ENCODE results near the gene KRT76.
"Not testable (repeated sequence)": the region's sequence is repeated elsewhere in the genome, so short reads cannot be mapped to it uniquely, and the experiment has no call there.

KRT76 gene

DNA sequence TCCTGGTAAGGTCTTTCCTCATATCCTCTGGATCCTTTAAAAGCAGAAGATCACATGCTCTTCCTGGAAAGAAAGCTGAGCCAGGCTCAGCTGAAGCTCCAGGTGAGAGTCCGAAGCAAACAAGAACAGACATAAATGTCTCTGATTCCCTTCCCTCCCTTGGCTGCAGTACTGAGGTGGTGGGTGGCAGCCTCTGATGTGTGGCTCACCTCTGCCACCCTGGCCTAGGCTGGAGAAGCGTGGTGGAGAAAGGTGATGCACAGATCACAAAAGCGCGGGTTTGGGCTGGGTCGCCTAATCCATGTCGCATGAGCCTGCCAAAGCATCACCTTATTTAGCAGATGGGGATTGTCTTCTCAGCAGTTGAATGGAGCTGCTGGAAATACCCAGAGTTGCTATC lies 2.8 kb upstream of the KRT76 start:
- no peak for FAIRE-seq

- no peak for FAIRE-seq
Observed at GRCh38 chr12:52778833-52779232, 1.7 kb upstream of the KRT76 start.

DNA sequence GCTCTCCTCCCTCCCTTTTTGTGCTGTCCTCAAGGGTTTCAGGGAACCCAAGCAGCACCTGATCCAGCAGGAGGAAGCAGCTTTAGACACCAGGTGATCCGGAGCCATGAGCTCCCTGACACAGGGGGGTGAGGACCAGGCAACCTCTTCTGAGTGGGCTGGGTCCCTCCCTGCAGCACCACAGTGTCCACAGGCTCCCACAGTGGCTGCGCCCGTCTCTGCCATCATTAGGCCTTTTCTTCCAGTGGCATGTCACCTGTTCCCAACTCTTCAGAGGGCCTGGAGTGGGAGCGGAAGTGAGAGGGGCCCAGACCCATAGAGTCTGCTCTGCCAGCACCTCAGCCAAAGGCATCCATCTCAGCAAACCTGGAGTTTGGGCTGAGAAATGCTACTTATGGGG lies 421 bp upstream of the KRT76 start:
- no peak for FAIRE-seq

DNA sequence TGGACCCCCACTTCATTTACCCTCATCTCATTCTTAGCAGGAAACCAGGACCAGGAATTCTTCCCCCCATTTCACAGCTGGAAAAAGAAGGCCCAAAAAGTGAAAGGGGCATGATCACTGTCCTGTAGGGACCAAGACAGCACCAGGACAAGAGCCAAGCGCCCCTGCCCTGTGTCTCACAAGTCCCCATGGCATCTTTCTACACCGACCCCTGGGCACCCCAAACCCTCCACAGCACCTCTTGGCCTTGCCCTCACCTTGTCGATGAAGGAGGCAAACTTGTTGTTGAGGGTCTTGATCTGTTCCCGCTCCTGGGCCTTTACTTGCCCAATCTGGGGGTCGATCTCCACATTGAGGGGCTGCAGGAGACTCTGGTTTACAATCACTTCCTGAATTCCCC lies 710 bp downstream of the KRT76 start:
- no peak for FAIRE-seq

GRCh38 chr12:52774629-52775250 lies 2.4 kb downstream of the KRT76 start:
- FAIRE-seq = no peak

- FAIRE-seq = no peak
Observed at GRCh38 chr12:52772772-52773171, 4.4 kb downstream of the KRT76 start.

DNA sequence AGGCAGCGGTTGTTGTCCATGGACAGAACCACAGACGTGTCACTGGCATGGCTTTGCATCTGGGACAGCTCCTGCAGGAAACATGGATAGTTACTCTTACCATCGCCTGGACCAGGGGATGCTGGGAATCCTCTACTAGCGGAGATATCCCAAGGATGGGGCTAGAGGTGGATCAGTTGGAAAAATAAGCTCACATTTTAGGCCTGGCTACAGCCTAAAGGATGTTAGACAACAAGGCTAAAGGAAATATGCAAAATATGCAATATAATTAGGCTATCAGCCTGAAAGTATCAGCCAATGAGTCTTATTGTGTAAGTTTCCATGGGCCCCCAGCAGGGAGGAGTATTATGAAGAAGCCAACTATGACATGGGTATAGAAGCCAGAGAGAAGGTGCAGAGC lies 5.0 kb downstream of the KRT76 start:
- FAIRE-seq = no peak

DNA sequence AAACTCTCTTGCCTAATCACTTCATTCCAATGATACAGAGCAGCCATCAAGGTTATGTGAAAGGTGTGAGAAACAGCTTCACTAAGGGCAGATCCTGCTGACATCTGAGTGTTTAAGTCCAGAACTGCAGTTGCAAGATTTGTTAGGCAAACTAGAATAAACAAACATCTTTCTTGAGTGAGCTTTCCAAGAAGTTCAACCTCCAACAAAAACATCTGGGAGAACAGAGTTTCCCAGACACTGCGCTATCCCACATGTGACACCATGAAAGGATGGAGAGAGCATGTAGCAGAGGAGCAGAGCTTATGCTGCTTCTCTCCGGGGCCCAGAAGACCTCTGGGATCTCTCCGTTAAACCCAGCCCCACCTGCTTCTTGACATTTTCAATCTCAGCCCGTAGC lies 5.6 kb downstream of the KRT76 start:
- FAIRE-seq = no peak

DNA sequence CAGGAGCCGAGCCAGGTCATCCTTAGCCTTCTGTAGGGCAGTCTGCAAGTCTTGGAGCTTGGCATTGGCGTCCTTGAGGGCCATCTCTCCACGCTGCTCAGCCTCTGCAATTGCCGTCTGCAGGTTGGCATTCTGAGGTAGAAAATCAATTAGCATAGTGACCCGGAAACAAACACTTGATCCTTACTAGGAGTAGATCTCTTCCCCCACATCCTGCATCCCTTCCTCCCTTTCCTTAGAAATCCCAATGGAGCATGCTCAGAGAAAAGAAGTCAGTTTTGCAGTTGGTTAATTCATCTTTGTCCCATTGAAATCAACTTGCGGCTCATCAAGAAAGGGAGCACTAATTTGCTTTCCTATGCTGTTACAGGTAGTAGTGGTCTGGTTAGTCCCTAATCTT lies 6.1 kb downstream of the KRT76 start:
- no peak for FAIRE-seq

DNA sequence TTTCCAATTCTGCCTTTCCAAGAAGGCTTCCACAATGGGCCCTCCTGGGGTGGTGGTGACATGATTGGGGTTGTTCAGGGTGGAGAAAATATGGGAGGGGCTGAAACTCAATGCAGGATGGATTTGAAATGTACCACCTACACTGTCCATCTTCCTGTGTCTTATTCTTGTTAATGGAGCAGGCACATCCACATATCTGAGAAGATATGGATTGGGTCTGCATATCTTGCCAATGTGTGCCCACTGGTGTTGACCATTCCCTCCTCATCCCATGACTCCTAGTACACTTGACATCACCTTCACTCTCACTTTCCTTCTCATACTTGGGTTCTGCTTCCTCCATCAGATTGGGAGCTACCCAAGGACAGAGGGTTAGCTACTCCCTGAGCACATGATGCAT lies 7.2 kb downstream of the KRT76 start:
- no peak for FAIRE-seq

DNA sequence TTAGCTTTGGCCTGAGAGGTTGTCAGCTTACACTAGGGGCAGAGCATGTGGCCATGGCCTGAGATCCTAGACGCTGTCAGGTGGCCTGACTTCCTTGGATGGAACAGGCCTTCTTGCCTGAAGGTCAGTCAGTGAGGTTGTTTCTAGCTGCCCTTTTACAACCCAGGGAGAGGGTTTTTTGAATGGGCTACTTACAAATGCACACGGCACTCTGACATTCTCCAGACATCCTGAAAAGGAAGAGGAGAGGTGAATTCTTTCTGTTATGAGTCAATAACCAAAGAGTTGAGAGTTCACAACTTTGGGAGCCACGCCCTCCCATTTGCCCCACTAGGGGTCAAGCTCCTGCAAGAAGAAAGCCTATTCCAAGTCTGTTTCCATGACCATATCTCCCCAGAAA lies 7.8 kb downstream of the KRT76 start:
- no peak for FAIRE-seq

DNA sequence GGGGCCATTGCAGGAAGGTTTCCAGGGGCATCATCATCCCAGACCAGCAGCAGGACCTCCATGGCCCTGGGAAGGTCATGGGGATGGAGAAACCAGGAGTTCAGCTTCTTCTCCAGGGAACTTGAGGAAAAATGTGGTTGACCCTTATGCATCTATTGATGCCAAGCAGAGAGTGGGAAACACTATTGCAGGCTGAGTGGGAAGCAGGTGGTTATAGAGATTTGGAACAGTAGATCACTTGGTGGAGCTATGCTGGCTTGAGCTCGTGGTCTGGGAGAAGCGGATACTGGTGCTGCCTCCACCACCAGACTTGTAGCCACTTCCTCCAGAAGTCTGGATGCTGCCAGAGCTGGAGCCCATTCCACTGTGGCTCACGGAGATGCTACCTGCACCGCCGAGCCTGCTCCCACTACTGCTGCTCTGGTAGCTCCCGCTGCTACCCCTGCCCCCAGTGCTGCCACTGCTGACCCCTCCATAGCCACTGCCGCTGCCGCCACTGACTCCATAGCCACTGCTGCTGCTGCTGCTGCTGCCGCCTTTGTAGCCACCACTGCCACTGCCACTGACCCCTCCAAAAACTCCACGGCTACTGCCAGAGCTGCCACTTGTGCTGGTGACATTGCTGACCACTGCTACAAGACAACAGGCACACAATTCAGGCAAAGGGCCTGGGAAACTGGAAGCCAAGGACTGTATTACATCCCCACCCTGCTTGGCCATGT lies 8.5 kb downstream of the KRT76 start:
- FAIRE-seq = no peak

DNA sequence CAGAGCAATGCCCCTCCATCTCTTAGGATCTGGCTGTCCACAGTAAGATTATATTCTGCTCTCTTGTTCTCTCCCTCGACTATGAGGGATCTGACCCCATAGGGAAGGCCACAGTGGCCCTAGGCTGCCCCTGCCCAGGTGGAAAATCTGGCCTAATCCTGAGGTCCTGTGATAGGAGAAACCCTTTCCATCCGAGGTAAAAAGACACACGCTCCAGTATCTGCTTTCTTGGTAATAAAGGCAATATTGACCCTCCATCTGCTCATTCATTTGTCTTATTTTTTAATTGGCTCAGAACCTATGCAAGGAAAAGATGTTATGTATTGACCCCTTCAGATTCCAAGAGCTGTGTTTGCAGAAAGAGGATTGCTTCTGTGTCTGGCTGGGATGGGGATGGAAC lies 9.7 kb downstream of the KRT76 start:
- FAIRE-seq = no peak

DNA sequence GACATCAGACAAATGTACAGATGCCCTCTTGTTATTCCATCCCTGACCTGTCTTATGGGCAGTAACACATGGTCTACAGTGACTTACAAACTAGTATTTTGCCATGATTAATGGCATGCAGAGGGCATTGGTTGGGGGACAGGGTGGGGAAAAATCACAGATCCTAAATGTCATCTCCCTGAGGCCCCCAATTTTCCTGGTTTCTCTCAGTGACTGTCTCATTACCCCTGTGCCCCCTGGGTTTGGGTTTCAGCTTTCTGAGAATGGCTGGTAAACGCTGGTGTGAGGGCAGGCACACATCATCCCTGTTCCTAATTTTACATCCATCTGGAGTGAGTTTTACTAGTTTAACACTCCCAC lies 10.1 kb downstream of the KRT76 start:
- no peak for FAIRE-seq

- no peak for FAIRE-seq
Observed at GRCh38 chr12:52766351-52767019, 10.7 kb downstream of the KRT76 start.

DNA sequence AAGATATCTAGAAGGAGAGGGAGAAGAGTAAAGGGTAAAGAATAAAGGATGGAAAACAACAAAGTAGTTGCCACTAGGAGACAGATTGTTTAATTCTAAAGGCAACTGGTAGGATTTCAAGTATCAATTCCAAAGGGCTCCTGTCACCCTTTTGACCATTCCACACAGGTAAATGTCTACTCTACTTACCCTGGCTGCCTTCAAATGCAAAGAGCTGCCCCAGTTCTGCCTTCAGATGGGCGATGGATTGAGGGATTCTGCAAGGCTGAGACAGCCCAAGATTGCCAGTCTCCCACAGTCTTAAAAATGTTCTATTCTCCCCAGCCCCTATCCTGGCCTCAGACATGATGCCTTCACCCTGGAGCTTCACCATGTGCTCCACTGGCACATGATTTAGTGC lies 11.4 kb downstream of the KRT76 start:
- FAIRE-seq = no peak

- FAIRE-seq = no peak
Observed at GRCh38 chr12:52763991-52764390, 13.2 kb downstream of the KRT76 start.

GRCh38 chr12:52763036-52763659 lies 14.0 kb downstream of the KRT76 start:
- no peak for FAIRE-seq

- FAIRE-seq = no peak
Observed at GRCh38 chr12:52761802-52762201, 15.3 kb downstream of the KRT76 start.

DNA sequence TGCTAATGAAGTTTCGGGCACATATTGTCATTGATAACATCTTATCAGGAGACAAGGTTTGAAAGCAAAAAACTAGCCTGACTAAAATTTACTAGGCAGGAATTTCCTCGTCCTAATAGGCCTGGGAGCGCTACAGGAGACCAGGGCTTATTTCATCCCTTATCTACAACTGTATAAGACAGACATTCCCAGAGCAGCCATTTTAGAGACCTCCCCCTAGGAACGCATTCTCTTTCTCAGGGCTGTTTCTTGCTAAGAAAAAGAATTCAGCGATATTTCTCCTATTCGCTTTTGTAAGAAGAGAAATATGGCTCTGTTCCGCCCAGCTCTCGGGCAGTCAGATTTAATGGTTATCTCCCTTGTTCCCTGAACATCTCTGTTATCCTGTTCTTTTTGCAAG lies 15.9 kb downstream of the KRT76 start:
- FAIRE-seq = not testable (repeated sequence)

- no peak for FAIRE-seq
Observed at GRCh38 chr12:52760623-52761022, 16.5 kb downstream of the KRT76 start.

DNA sequence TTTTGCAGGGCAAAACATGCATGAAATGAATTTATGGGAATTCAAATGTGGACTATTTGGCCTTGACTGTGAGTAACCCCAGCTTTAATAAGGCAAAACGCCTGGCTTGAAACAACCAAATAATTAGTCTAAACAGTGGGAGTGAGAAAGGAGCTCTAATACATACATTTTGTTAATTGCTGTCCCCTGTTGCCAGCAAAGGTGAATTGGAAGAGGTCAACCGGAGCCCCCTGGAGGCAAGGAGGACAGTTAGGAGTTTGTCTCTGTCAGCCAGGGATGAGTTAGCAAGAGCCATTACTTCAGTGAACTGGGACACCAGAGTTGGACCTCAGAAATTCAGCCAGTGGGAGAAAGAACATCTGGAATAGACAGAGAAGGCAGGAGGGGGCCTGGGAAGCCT lies 17.4 kb downstream of the KRT76 start:
- no peak for FAIRE-seq

GRCh38 chr12:52759218-52759617 lies 17.9 kb downstream of the KRT76 start:
- no peak for FAIRE-seq
